Measurements from ENCODE around the gene A1CF.
"Not testable (repeated sequence)": the region's sequence is repeated elsewhere in the genome, so short reads cannot be mapped to it uniquely, and the experiment has no call there.

A1CF gene

GRCh38 chr10:50788951-50789945, 96.2 kb downstream of the A1CF start:
- DNase-seq (ENCODE audit: low read depth in 3 of 3): no peak

- DNase-seq (ENCODE audit: low read depth in 3 of 3): not testable (repeated sequence)
These were observed 97.5 kb downstream of the A1CF start for GRCh38 chr10:50787962-50788361.

GRCh38 chr10:50782017-50782416, 103.4 kb downstream of the A1CF start:
- not testable (repeated sequence) for DNase-seq (ENCODE audit: low read depth in 3 of 3)

- DNase-seq (ENCODE audit: low read depth in 3 of 3): not testable (repeated sequence)
These were observed 105.4 kb downstream of the A1CF start for GRCh38 chr10:50780036-50780435.

GRCh38 chr10:50774868-50775267, 110.6 kb downstream of the A1CF start:
- DNase-seq (ENCODE audit: low read depth in 3 of 3): not testable (repeated sequence)

- not testable (repeated sequence) for DNase-seq (ENCODE audit: low read depth in 3 of 3)
These were observed 113.4 kb downstream of the A1CF start for GRCh38 chr10:50772042-50772441.

GRCh38 chr10:50766774-50767513, 118.5 kb downstream of the A1CF start:
- DNase-seq (ENCODE audit: low read depth in 3 of 3): not testable (repeated sequence)

All from stimulated activated CD4-positive, alpha-beta T cell treated with anti-CD3 and anti-CD28 coated beads, TNF-alpha, amount 100 ng/mL, for 48 hours (primary cell).